Left lung (tissue), 10 donors: ENCODE results near the gene SPTBN1. TPM values are rescaled to one million over a fixed set of nuclear protein-coding genes. Genes with fewer than 3 reads are reported as not detected.

ENCODE experiments used
- ATAC-seq: fragments of 200-7000 bp; cut with Tn5 transposase; one replicate; pipeline ENCODE4 v1.9.1; 2020; ENCODE audit warnings: moderate library complexity
- DNase-seq, 4 donors: peaks; one replicate each; pipeline ENCODE4 v3.0.0-alpha.2; 2013 to 2020
- H3K27ac ChIP-seq, 2 donors: fragments of 200-600 bp; sonication (generic) in 1 of 2; one replicate each; pipeline versions ENCODE4 v1.5.0 to v1.8.0; 2020 to 2021
- H3K27me3 ChIP-seq, 2 donors: fragments of 200-600 bp; sonication (generic) in 1 of 2; one replicate each; pipeline versions ENCODE4 v1.5.0 to v1.8.0; 2020 to 2021
- H3K36me3 ChIP-seq, 2 donors: fragments of 200-600 bp; sonication (generic) in 1 of 2; one replicate each; pipeline versions ENCODE4 v1.5.0 to v1.8.0; 2020 to 2021
- H3K4me1 ChIP-seq, 2 donors: fragments of 200-600 bp; one replicate each; pipeline ENCODE4 v1.8.0; 2021
- H3K4me3 ChIP-seq, 2 donors: fragments of 200-600 bp; sonication (generic) in 1 of 2; one replicate each; pipeline versions ENCODE4 v1.5.0 to v1.8.0; 2020 to 2021; ENCODE audit warnings: mild to moderate bottlenecking in 1 of 2
- H3K9me3 ChIP-seq, 2 donors: fragments of 200-600 bp; sonication (generic) in 1 of 2; one replicate each; pipeline versions ENCODE4 v1.5.0 to v1.8.0; 2020 to 2021
- intact Hi-C, 2 donors: fragments of 100-400 bp; cut with DNase I; formaldehyde crosslinking; loops; one replicate each; pipeline versions ENCODE4 v1.11.2 to v1.14.2; 2022
- polyA plus RNA-seq, 6 donors: library from polyadenylated mRNA; unstranded; fragments of 120-200 nt; gene quantifications; one replicate each; pipeline ENCODE4 v1.2.1, GENCODE V29; 2013; ENCODE audit not compliant: insufficient read length in 6 of 6
- total RNA-seq, 2 donors: library from RNA; stranded (reverse); fragmentation: NEBNext Ultra II Directional; extraction: Animal tissue kit (Norgen Biotek cat#: 25700); gene quantifications; one replicate each; pipeline ENCODE4 v1.2.1, GENCODE V29; 2021
- TF ChIP-seq, protein P1 (sequence below), 2 donors: fragments of 200-600 bp; sonication (generic) in 1 of 2; IDR thresholded peaks; one replicate each; pipeline versions ENCODE4 v1.5.0 to v1.8.0; 2021; ENCODE audit warnings: antibody characterized with exemption in 2 of 2
- donor health status: DM: no; HTN: yes; CAD: no.
- donor health status: DM: no; HTN: no; CAD: no.

SPTBN1 gene
- total and polyA plus RNA-seq, 8 donors = 441 to 578 (median 543) TPM

DNA sequence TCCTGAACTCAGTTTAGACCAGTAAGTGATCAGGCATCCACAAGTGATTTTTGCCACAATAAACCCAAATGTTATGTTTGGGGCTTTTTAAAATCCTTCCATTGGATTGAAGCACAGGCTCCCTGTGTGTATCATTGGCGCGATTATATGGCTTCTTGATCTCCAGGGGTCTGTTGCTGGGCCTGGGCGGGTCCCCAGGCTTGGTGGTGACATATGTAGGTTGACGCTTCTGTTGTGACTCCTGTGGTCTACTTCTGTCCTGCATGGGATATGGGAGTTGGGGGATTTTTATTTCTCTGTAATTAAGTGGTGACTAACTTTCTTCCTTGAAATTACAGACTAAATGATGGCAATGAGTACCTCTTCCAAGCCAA lies 211.1 kb downstream of the SPTBN1 start:
- no peak for DNase-seq
- Histone ChIP-seq H3K4me3 (no peak overlapping the region), H3K27me3 (no peaks in the 10 kb centered on the region), H3K4me1 (peaks cover 33 to 82% of the 10 kb centered on the region in 2 donors), H3K36me3 (peaks cover 0 to 70% of the 10 kb centered on the region in 2 donors), H3K9me3 (no peaks in the 10 kb centered on the region), H3K27ac (peak overlapping the region; percentile 67 to 89)
- no peak for ATAC-seq
- TF ChIP-seq, protein P1, sequence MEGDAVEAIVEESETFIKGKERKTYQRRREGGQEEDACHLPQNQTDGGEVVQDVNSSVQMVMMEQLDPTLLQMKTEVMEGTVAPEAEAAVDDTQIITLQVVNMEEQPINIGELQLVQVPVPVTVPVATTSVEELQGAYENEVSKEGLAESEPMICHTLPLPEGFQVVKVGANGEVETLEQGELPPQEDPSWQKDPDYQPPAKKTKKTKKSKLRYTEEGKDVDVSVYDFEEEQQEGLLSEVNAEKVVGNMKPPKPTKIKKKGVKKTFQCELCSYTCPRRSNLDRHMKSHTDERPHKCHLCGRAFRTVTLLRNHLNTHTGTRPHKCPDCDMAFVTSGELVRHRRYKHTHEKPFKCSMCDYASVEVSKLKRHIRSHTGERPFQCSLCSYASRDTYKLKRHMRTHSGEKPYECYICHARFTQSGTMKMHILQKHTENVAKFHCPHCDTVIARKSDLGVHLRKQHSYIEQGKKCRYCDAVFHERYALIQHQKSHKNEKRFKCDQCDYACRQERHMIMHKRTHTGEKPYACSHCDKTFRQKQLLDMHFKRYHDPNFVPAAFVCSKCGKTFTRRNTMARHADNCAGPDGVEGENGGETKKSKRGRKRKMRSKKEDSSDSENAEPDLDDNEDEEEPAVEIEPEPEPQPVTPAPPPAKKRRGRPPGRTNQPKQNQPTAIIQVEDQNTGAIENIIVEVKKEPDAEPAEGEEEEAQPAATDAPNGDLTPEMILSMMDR (IDR thresholded peaks at IDR 0.05) = no peak
- intact Hi-C loops = no loop called here

DNA sequence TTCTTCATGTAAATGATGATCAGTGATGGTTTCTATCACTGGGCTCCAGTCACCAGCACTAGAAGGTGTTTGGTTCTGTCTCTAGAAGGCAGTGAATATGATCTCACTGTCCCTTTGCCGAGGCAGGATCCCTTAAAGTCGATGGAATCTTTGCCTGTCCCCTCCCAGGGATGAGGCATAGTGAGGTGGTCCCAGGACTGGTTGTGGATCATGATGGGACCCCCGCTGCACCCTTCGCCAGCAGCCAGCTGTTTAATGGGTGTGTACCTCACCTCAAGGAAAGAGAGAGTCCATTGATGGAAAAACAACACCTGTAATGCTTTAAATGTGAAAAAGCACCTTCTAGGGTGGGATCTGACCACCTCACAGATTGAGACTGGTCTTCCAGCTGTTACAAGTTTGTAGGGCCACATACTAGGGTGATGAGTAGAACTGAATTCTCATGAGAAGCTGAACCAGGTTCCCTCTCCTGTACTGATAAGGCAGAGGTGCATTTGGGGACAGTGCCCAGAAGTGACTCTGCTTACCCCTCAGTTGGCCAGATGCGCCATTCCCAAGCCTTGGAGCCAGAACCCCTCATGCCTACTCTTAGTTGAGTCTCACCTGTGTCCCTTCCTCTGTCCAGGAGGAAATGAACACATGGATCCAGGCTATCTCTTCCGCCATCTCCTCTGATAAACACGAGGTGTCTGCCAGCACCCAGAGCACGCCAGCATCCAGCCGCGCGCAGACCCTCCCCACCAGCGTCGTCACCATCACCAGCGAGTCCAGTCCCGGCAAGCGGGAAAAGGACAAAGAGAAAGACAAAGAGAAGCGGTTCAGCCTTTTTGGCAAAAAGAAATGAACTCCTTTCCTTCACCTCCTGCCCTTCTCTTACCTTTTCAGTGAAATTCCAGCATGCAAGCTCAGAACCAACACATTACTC lies 211.9 kb downstream of the SPTBN1 start:
- Histone ChIP-seq H3K36me3 (peaks cover 0 to 62% of the 10 kb centered on the region in 2 donors), H3K4me1 (peaks cover 37 to 88% of the 10 kb centered on the region in 2 donors), H3K9me3 (no peaks in the 10 kb centered on the region), H3K4me3 (no peak overlapping the region), H3K27ac (peak overlapping the region in 1 of 2 donors; percentile 89), H3K27me3 (no peaks in the 10 kb centered on the region)
- ATAC-seq (no peak), DNase-seq (no peak)
- TF ChIP-seq, protein P1 (IDR thresholded peaks at IDR 0.05) = no peak
- intact Hi-C loops = no loop called here

DNA sequence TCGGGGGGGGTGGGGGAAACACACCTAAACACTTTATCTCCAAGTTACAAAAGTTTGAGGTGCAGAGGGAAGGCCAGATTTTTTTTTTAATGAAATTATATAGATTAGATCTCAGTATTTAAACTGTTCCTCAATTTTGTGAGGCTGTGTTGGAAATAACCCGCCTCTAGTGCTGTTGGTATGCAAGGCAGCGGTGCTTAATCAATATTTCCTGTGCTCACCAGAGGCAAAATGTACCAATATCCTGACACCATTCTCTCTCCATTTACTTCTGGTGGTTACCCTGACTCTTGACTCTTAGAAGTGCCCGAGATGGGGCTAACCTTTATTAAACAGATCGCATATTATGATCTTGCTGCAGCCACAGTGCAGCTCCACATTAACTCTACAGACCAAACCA lies 212.6 kb downstream of the SPTBN1 start:
- H3K27ac ChIP-seq = peak overlapping the region in 1 of 2 donors; percentile 89
- DNase-seq (no peak), ATAC-seq (no peak)
- H3K4me1 ChIP-seq = peaks cover 43 to 95% of the 10 kb centered on the region in 2 donors
- H3K27me3 ChIP-seq = no peaks in the 10 kb centered on the region
- no peaks in the 10 kb centered on the region for H3K9me3 ChIP-seq
- TF ChIP-seq, protein P1 (IDR thresholded peaks at IDR 0.05) = no peak
- intact Hi-C loops = no loop called here
- no peak overlapping the region for H3K4me3 ChIP-seq
- peaks cover 0 to 55% of the 10 kb centered on the region in 2 donors for H3K36me3 ChIP-seq

DNA sequence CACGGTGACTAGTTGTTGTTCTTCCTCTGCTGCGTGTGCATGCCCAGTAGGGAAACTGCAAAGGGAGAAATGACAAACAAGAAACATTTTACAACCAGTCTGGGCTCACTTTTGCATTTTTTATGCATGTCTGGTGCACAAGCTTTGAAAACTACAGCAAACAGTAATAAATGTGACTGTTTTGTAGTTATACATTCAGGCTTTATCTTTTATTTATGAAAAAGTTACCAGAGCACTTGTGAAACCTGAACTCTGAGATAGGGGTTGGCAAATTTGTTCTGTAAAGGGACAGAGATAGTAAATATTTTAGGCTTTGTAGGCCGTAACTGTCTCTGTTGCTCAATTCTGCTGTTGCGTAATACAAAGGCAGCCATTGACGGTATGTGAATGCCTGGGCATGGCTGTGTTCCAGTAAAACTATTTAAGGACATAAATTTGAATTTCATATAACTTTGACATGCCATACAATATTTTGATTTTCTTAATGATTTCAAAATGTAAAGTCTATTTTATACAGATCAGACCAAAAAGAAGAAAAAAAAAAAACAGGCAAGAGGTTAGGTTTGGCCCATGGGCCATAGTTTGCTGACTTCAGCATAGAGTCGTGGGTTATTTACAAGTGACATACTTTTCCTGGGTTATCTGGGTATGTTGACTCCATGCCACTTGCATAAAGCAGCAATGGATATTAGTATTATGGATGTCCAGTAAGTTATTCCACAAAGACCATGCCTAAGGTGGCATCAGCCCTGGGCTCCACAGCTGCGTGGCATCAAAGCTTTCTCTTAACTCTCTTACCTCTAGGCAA lies 213.8 kb downstream of the SPTBN1 start:
- ATAC-seq (no peak), DNase-seq (peak in 2 of 4 donors; percentile 59 to 74)
- peaks cover 52 to 99% of the 10 kb centered on the region in 2 donors for H3K4me1 ChIP-seq
- peaks cover 0 to 44% of the 10 kb centered on the region in 2 donors for H3K36me3 ChIP-seq
- H3K27me3 ChIP-seq = no peaks in the 10 kb centered on the region
- H3K4me3 ChIP-seq = no peak overlapping the region
- TF ChIP-seq, protein P1 (IDR thresholded peaks at IDR 0.05) = no peak
- peak overlapping the region; percentile 54 to 89 for H3K27ac ChIP-seq
- H3K9me3 ChIP-seq = no peaks in the 10 kb centered on the region
- intact Hi-C loops = no loop called here
